Endothelial cell of hepatic sinusoid (primary cell): ENCODE results near the gene NUP188.

Experiments
- in situ Hi-C: cut with HindIII; loops from 2 replicates; pipeline ENCODE4 v1.10.0; 2017; ENCODE audit warnings: low sequenced_read_pairs

The NUP188 gene

GRCh38 chr9:129023036-129023907 is 75.8 kb downstream of the NUP188 start:
- in situ Hi-C loops, result no loop called here

GRCh38 chr9:129023908-129024233 is 76.4 kb downstream of the NUP188 start:
- in situ Hi-C loops, result no loop called here

GRCh38 chr9:129026442-129027223 is 79.1 kb downstream of the NUP188 start:
- in situ Hi-C loops, result no loop called here

- in situ Hi-C loops, result no loop called here
Measured at GRCh38 chr9:129027224-129027684, 79.8 kb downstream of the NUP188 start.

GRCh38 chr9:129027685-129028191 is 80.2 kb downstream of the NUP188 start:
- in situ Hi-C loops, result no loop called here

GRCh38 chr9:129028192-129028966 is 80.9 kb downstream of the NUP188 start, which contains the start of gene SH3GLB2:
SH3GLB2 (minus strand) TSS chr9:129028331; CDS start chr9:129028154, 177 bp downstream.
- in situ Hi-C loops, result no loop called here

- in situ Hi-C loops, result loop anchor here (10.0 kb wide), 1 partner anchor 95 kb away; no protein-coding TSS in a partner anchor
Measured at GRCh38 chr9:129030191-129030590, 82.7 kb downstream of the NUP188 start.

- in situ Hi-C loops, result loop anchor here (10.0 kb wide), 1 partner anchor 97 kb away; no protein-coding TSS in a partner anchor
Measured at GRCh38 chr9:129031514-129031913, 84.0 kb downstream of the NUP188 start.

- in situ Hi-C loops, result loop anchor here (10.0 kb wide), 1 partner anchor 98 kb away; no protein-coding TSS in a partner anchor
Measured at GRCh38 chr9:129032541-129033159, 85.2 kb downstream of the NUP188 start.

- in situ Hi-C loops, result loop anchor here (10.0 kb wide), 1 partner anchor 98 kb away; no protein-coding TSS in a partner anchor
Measured at GRCh38 chr9:129033216-129033615, 85.7 kb downstream of the NUP188 start.

GRCh38 chr9:129035838-129036237 is 88.3 kb downstream of the NUP188 start:
- in situ Hi-C loops, result loop anchor here (5.0 to 10.0 kb wide), 4 partner anchors 46 to 229 kb away; partner anchors contain the start of gene DOLPP1

- in situ Hi-C loops, result loop anchor here (5.0 to 10.0 kb wide), 4 partner anchors 46 to 229 kb away; partner anchors contain the start of gene DOLPP1
Measured at GRCh38 chr9:129036241-129036922, 88.9 kb downstream of the NUP188 start, which contains the start of gene MIGA2. MIGA2 (plus strand) TSS chr9:129036626; CDS start chr9:129040595, 3,969 bp downstream.

GRCh38 chr9:129036923-129037766 is 89.6 kb downstream of the NUP188 start:
- in situ Hi-C loops, result loop anchor here (5.0 to 10.0 kb wide), 4 partner anchors 45 to 230 kb away; partner anchors contain the start of gene DOLPP1

- in situ Hi-C loops, result loop anchor here (5.0 to 10.0 kb wide), 4 partner anchors 45 to 230 kb away; partner anchors contain the start of gene DOLPP1
Measured at GRCh38 chr9:129037767-129038098, 90.2 kb downstream of the NUP188 start.

GRCh38 chr9:129038109-129038852 is 90.8 kb downstream of the NUP188 start:
- in situ Hi-C loops, result loop anchor here (5.0 to 10.0 kb wide), 4 partner anchors 44 to 231 kb away; partner anchors contain the start of gene DOLPP1

- in situ Hi-C loops, result loop anchor here (10.0 kb wide), 1 partner anchor 175 kb away; no protein-coding TSS in a partner anchor
Measured at GRCh38 chr9:129040113-129040643, 92.7 kb downstream of the NUP188 start.

GRCh38 chr9:129042016-129042415 is 94.5 kb downstream of the NUP188 start:
- in situ Hi-C loops, result loop anchor here (10.0 kb wide), 1 partner anchor 177 kb away; no protein-coding TSS in a partner anchor
